T-helper 2 cell treated with Interferon-gamma antibody and Interleukin-4, amounts not matched to agents 100 ng/mL and 5 ng/mL, for 36 hours (primary cell): ENCODE data around the gene CCDC146. TPM values are rescaled to one million over a fixed set of nuclear protein-coding genes. Genes with fewer than 3 reads are reported as not detected.
"Not testable (repeated sequence)": the region's sequence is repeated elsewhere in the genome, so short reads cannot be mapped to it uniquely, and the experiment has no call there.

ENCODE experiments used
- intact Hi-C: fragments of 100-400 bp; cut with micrococcal nuclease; formaldehyde crosslinking; loops from one replicate; pipeline ENCODE4 v1.15.1; 2023
- total RNA-seq: library from RNA; stranded (reverse); gene quantifications from 2 replicates; pipeline ENCODE4 v1.2.3, GENCODE V29; 2022

CCDC146 gene
- total RNA-seq, 1 donor from 2014 or later: 7.8 TPM

DNA sequence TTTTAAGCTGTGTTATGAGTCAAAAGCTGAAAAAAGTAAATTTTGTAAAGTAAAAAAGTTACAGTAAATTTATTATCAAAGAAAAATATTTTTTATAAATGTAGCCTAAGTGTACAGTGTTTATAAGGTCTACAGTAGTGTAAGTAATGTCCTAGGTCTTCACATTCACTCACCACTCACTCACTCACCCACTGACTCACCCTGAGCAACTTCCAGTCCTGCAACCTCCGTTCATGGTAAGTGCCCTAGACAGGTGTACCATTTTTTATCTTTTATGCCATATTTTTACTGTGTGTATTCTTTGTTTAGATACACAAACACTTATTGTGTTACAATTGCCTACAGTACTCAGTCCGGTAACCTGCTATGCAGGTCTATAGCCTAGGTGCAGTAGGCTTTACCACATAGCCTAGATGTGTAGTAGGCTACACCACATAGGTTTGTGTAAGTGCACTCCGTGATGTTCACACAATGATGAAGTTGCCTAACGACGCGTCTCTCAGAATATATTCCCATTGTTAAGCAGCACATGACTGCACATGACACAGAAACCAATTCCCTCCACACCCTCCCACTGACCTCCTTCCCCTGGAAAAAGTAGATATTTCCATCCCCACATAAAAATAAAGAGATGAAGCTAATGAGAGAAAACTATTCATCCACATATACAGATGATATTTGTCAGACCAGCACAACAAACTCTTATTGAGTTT, 122.0 kb downstream of the CCDC146 start:
- intact Hi-C loops: no loop called here

DNA sequence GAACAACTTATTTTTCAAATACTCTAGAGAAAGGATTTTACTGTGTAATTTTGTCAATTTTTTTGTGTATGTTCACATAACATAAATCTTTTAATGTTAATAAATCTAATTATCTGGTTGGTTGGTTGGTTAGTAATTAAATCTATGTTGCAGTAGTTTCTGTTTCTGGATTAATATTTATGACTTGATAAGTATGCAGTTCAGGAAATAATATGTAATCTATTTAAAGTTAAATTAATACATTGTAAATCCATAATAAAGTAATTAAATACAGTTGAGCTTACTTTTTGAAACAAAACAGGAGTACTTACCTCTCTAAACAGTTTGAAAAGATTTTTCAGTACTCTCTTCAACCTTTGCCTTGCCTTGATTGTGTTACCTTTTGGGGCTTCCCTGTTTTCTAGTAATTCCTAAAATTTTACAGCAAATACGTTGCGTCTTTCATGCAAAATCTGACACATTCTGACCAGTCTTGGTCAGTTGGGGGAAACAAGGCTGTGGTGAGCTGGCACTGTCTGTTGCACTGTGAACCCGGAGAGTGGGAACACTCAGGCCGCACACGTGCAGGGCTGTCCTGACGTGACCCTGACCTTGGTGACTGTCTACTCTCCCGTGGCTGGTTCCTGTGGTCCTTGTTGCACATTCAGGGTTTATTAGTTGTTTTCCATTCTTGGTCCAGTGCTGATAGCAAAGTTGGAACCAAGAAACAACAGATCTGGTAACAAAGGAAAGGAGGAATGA, 122.8 kb downstream of the CCDC146 start:
- intact Hi-C loops: no loop called here

GRCh38 chr7:77246026-77246640, 123.7 kb downstream of the CCDC146 start:
- intact Hi-C loops: loop anchor here (2.0 kb wide), 1 partner anchor 45 kb away; no protein-coding TSS in a partner anchor

DNA sequence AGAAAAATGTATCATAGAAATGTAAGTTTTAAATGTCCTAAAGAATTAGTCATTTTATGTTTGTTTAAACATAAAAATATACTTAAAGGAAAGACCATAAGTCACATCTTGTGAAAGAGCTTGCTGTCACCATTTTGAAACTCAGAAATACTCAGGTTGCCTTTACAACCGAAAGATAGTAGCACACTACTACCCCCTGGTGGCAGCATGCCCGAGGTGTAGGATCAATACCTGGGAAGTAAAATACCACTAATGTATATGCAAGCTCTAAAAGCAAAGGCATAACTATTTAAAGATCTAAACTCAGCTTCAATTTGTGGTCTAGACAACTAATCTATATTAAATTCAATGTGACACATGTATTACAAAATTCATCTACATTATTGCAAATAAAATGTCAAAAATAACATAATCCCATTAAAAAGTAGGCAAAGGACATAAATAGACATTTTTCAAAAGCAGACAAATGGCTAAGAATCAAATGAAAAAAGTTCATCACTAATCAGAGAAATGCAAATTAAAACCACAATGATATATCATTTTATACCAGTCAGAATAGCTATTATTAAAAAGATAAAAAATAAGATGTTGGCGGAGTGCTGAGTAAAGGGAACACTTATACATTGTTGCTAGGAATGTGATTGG, 124.9 kb downstream of the CCDC146 start:
- intact Hi-C loops: loop anchor here (1.0 to 2.0 kb wide), 4 partner anchors 47 to 289 kb away; no protein-coding TSS in a partner anchor

GRCh38 chr7:77248154-77248553, 125.7 kb downstream of the CCDC146 start:
- intact Hi-C loops: no loop called here

DNA sequence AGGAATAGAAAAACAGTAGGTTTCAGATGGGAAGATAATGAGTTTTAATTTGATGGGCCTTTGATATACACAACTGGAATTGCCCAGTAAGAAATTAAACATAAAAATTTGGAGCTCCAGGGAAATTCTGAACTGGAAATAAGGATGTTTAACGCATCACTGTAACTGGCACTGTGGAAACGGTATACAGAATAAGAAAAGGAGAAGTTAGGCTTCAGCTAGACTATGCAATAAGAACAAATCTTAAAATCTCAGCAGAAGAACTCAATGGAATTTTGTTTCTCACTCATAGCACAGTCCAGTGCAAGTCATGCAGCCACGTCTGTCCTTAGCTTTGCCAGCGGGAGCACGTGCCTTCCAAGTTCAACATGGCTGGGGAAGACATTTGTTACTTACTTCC, 130.1 kb downstream of the CCDC146 start:
- intact Hi-C loops: no loop called here

DNA sequence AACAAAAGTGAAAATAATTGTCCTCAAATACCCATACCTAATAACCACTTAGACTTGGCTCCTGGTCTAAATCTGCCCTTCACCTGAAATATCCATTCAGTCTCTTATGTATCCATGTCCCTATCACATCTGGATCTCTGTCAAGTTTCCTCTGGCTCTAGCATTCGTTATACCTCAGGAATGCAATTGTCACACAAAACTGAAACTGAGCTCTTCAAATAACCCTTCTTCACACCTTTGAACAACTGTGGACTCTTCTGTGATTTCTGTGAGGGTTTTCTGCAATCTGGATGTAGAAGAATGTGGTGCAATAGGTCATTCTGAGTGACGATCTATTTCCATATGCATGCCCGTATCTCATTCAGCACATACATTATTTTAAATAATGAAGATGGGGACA, 130.7 kb downstream of the CCDC146 start:
- intact Hi-C loops: no loop called here

DNA sequence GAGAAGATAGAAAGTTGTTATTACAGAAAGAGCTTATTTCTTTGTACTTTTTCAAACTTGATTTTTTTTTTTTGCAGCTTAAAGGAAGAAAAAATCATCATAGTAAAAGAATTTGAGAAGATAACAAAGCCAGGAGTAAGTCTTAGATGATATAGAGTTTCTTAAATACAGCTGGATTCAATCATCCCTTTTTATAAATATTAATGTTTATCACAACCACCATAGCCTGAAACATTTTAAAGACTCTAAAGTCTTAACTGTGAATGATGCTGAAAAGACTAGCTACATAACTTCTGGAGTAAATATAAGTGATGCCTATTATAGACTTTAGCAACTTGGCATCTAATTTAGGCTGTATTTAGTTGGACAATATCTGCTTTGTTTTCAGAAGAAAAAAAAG, 132.0 kb downstream of the CCDC146 start:
- intact Hi-C loops: no loop called here

DNA sequence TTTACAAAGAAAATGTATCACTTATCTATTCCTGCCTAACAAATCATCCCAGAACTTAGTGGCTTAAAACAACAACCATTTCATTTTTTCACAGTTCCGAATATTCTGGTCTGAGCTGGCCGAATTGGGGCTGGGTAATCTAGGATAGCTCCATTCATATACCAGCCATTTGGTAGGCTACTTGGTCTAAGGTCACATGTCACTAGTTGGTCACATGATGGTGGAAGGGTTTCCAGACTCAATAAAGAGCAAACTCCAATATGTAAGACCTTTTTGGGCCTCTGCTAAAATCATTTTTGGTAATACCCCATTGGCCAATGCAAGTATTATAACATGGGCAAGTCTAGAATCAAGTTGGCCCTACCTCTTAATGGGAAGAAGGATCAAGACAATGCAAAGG, 132.5 kb downstream of the CCDC146 start:
- intact Hi-C loops: no loop called here

- intact Hi-C loops: no loop called here
Observed at GRCh38 chr7:77258014-77258413, 135.6 kb downstream of the CCDC146 start.

GRCh38 chr7:77258593-77258992, 136.2 kb downstream of the CCDC146 start:
- intact Hi-C loops: no loop called here

- intact Hi-C loops: no loop called here
Observed at GRCh38 chr7:77262316-77262715, 139.9 kb downstream of the CCDC146 start.

DNA sequence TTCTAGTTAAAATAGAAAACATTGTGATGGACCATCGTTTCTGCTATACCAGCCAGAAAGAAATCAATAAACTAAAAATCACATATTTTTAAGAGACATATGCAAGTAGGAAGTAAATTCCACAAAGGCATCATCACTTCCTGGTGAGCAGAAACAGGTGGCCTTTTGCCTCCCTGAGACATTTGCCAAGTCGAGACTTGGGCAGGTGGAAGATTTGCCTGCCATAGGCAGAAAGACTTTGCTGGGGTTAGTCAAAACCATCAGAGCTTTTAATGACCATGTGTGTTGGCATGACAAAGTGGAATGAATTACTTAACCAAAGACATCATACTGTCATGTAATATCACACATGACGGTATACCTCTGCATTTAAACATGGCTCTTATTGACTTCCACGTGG, 143.3 kb downstream of the CCDC146 start:
- intact Hi-C loops: loop anchor here (5.0 kb wide), 1 partner anchor 67 kb away; no protein-coding TSS in a partner anchor

- intact Hi-C loops: loop anchor here (5.0 kb wide), 1 partner anchor 66 kb away; no protein-coding TSS in a partner anchor
Observed at GRCh38 chr7:77266291-77266794, 143.9 kb downstream of the CCDC146 start.

DNA sequence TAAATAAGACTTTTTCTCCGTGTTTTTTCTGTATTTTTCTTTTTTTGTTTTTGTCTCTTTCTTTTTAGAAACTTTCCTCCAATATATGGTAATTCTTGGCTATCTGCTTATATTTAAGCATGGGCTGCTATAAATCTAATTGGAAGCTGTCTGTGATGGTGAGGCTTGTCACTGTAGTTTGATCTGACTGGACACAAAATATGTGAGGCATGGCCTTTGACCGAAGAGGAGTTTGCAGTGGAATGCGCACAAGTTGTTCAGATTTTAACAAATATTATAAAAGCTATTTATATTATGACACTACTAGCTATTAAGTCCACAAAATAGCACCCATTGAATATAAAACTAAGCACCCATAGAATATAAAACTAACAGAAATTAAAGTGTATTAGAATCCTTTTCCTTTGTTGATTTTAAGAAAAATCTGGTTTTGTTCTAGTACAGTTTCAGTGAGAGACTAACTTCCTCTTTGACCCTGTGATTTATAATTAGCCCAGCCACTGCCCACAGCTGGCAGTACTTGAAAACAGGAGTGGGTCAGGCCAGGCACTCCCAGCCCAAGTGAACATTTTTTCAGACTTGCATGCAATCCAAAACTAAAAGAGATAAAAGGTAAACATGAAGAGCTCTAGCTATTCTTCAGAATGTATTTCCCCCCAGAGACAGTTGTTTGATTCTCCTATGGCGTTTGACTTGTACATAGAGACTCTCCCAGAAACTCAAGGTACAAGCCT, 147.1 kb downstream of the CCDC146 start:
- intact Hi-C loops: loop anchor here (5.0 kb wide), 1 partner anchor 63 kb away; no protein-coding TSS in a partner anchor

GRCh38 chr7:77270094-77270480, 147.7 kb downstream of the CCDC146 start:
- intact Hi-C loops: no loop called here

DNA sequence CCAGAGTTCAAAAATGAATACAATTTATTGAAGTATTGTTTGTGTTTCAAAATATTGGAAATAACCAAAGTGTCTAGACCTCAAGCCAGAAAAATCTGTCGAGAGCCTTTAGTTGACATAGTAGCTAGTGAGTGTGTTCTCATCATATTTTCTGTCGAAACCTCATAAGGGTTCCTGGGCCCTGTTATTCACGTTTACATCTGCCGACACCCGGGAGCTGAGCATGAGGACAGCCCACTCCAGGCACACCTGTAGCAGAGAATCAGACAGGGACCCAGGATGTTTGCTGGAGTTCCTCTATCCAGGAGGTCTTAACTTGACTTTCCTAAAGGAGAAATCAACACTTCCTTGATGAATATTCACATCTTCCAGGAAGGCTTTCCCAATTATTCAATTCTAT, 149.4 kb downstream of the CCDC146 start:
- intact Hi-C loops: no loop called here

- intact Hi-C loops: not testable (repeated sequence)
Observed at GRCh38 chr7:77275663-77276062, 153.2 kb downstream of the CCDC146 start.

DNA sequence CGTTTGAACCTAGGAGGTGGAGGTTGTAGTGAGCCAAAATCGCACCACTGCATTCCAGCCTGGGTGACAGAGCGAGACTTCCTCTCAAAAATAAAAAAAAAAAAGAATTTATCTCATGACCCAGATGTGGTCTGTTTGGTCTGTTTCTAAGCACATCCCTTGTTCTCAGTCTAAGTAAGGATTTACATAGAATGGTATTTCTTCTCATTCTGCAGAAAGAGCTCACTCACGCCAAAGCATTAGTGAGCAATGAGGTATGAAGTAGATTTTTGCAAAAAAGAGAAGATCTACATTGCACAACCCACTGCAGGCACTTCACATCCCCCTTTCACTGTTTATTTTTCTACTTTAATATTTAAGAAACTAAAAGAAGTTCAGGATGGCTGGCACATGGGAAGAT, 153.7 kb downstream of the CCDC146 start:
- intact Hi-C loops: no loop called here

GRCh38 chr7:77281780-77282478, 159.5 kb downstream of the CCDC146 start:
- intact Hi-C loops: no loop called here
